ENCODE results near the gene TRPM2.

DNA sequence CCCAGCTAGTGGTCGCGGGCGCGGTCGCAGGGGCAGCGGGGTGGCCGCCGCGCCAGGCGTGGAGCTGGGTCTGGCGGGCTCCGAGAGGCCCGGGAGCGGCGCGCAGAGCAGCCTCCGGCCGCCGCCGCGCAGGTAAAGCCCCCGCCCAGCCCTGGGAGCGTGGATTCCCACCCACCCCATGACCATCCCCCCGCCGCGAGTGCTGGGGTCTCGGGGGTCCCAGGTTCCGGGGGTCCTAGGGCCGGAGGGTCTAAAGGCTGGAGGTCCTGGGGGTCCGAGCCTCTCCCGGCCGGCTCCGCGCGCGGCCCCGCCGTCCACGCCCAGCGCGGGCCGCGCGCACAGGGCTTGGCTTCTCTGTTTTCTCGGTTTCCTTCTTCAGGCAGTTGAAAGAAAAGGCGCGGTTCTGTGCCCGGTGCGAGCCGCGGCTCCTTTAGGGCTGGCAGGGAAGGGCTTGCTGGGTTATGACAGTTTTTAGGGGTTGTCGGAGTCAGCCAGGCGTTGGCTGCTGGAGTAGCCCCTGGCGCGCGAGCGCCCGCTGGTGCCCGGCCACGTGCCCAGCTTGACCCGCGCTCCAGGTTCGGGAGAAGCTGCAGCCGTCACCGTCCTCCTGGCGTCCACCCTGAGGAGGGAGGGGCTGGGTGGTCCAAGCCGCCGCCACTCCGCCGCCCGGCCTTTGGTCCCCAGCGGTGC is 102.2 kb downstream of the TRPM2 start:
- TF ChIP-seq, protein P1, sequence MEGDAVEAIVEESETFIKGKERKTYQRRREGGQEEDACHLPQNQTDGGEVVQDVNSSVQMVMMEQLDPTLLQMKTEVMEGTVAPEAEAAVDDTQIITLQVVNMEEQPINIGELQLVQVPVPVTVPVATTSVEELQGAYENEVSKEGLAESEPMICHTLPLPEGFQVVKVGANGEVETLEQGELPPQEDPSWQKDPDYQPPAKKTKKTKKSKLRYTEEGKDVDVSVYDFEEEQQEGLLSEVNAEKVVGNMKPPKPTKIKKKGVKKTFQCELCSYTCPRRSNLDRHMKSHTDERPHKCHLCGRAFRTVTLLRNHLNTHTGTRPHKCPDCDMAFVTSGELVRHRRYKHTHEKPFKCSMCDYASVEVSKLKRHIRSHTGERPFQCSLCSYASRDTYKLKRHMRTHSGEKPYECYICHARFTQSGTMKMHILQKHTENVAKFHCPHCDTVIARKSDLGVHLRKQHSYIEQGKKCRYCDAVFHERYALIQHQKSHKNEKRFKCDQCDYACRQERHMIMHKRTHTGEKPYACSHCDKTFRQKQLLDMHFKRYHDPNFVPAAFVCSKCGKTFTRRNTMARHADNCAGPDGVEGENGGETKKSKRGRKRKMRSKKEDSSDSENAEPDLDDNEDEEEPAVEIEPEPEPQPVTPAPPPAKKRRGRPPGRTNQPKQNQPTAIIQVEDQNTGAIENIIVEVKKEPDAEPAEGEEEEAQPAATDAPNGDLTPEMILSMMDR (IDR thresholded peaks at IDR 0.05): peak in 2 of 4 experiments; percentile 4 to 53
- no peak for TF ChIP-seq POLR2AphosphoS5 (IDR thresholded peaks at IDR 0.05)
